SKM-1 (cell line): ENCODE data around the gene ILF2.

Source experiments
- DNase-seq: peaks from one replicate; lab custom pipeline; 2025; ENCODE audit not compliant: unreplicated experiment; lab: John Stamatoyannopoulos, UW

The ILF2 gene

GRCh38 chr1:153628638-153629342 lies 42.0 kb downstream of the ILF2 start:
- no peak for DNase-seq

- DNase-seq: no peak
Observed at GRCh38 chr1:153627715-153628626, 42.8 kb downstream of the ILF2 start, which contains the start of gene S100A1. Gene S100A1 (plus strand): TSS chr1:153628434. CDS start chr1:153630522, 2,088 bp downstream.

- no peak for DNase-seq
Observed at GRCh38 chr1:153626904-153627714, 43.7 kb downstream of the ILF2 start, which contains the start of gene S100A13. Gene S100A13 (minus strand): TSS chr1:153627505. CDS start chr1:153626472, 1,033 bp downstream.

GRCh38 chr1:153626477-153626903 lies 44.3 kb downstream of the ILF2 start:
- no peak for DNase-seq

GRCh38 chr1:153624965-153625611 lies 45.7 kb downstream of the ILF2 start:
- DNase-seq: no peak

- DNase-seq: no peak
Observed at GRCh38 chr1:153623101-153623500, 47.7 kb downstream of the ILF2 start.

GRCh38 chr1:153619171-153619570 lies 51.6 kb downstream of the ILF2 start:
- no peak for DNase-seq

- DNase-seq: no peak
Observed at GRCh38 chr1:153617663-153618062, 53.1 kb downstream of the ILF2 start.

- DNase-seq: no peak
Observed at GRCh38 chr1:153616917-153617311, 53.9 kb downstream of the ILF2 start.

- DNase-seq: no peak
Observed at GRCh38 chr1:153616144-153616916, 54.5 kb downstream of the ILF2 start, which contains the start of gene S100A14. Gene S100A14 (minus strand): TSS chr1:153616325. CDS start chr1:153615858, 467 bp downstream.

GRCh38 chr1:153615406-153615805 lies 55.4 kb downstream of the ILF2 start:
- no peak for DNase-seq

GRCh38 chr1:153614906-153615305 lies 55.9 kb downstream of the ILF2 start:
- DNase-seq: no peak

- no peak for DNase-seq
Observed at GRCh38 chr1:153614189-153614900, 56.4 kb downstream of the ILF2 start.

GRCh38 chr1:153613406-153613805 lies 57.4 kb downstream of the ILF2 start:
- no peak for DNase-seq

GRCh38 chr1:153612755-153613331 lies 58.0 kb downstream of the ILF2 start, which contains the start of gene S100A16:
Gene S100A16 (minus strand): TSS chr1:153613137. CDS start chr1:153608151, 4,986 bp downstream.
- no peak for DNase-seq

- DNase-seq: no peak
Observed at GRCh38 chr1:153612111-153612754, 58.6 kb downstream of the ILF2 start.
